ENCODE measurements around the gene CIAPIN1.

DNA sequence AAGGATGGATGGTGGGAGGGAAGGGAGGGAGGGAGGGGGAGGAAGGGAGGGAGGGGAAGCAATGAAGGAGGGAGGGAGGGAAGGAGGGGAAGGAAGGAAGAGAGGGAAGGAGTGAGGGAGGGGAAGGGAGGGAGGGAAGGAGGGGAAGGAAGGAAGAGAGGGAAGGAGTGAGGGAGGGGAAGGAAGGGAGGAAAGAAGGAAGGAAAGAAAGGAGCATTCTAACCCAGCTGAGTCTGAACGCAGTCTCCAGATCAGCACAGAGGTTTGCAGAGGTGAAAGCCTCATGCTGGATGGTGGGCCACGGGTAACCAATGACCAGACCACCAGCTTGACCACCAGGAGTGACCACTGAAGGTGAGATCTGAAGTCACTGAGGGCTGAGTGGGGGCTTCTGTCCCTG lies 24.0 kb downstream of the CIAPIN1 start:
- TF ChIP-seq CTCF (IDR thresholded peaks at IDR 0.05) (no peak), EP300 (IDR thresholded peaks at IDR 0.05) (no peak), POLR2AphosphoS5 (IDR thresholded peaks at IDR 0.05) (no peak)
